ENCODE results near the gene CACYBP.

Gene CACYBP

DNA sequence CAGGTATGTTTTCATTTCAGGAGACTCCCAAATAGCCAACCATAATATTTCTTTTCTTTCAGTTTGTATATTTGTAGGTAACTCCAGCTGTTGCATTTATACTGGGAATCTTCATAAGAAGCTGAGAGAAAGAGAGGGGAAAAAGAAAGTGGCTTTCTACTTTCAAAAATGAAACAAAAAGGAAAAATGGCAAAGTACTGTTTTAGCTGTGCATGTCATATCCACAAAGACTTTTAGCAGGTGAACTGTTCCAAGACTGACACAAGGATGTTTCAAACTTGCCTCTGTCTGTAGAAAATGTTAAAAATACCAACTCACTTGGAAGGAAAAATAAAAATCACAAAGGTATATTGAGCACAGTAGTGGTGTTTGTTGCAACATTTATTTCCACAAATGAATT, 41.9 kb upstream of the CACYBP start:
- H3K4me3 ChIP-seq (ENCODE audit: low read depth, low read length): no peak overlapping the region
- no peak for DNase-seq (ENCODE audit: low read depth)
- TF ChIP-seq, protein P1, sequence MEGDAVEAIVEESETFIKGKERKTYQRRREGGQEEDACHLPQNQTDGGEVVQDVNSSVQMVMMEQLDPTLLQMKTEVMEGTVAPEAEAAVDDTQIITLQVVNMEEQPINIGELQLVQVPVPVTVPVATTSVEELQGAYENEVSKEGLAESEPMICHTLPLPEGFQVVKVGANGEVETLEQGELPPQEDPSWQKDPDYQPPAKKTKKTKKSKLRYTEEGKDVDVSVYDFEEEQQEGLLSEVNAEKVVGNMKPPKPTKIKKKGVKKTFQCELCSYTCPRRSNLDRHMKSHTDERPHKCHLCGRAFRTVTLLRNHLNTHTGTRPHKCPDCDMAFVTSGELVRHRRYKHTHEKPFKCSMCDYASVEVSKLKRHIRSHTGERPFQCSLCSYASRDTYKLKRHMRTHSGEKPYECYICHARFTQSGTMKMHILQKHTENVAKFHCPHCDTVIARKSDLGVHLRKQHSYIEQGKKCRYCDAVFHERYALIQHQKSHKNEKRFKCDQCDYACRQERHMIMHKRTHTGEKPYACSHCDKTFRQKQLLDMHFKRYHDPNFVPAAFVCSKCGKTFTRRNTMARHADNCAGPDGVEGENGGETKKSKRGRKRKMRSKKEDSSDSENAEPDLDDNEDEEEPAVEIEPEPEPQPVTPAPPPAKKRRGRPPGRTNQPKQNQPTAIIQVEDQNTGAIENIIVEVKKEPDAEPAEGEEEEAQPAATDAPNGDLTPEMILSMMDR (IDR thresholded peaks at IDR 0.05; ENCODE audit: insufficient read depth, low read depth, low read length, missing control alignments): no peak

DNA sequence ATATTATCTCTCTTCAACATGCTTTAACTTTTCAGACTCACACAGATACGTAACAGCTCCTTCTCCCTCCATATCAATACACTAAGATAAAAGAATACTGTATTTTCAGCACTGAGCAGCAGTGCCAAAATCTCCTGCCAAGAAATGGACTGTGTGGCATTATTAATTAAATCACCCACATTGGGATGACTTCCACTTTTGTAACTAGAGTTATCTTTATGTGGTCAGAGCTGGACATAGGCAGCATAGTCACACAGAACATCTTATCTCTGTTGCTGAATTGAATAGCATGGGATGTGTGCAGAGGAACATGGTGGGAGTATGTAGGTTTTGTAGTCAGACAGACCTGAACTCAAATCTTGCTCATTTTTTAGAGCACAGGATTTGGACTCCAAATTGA, 41.4 kb upstream of the CACYBP start:
- no peak for DNase-seq (ENCODE audit: low read depth)
- TF ChIP-seq, protein P1 (IDR thresholded peaks at IDR 0.05; ENCODE audit: insufficient read depth, low read depth, low read length, missing control alignments): no peak
- no peak overlapping the region for H3K4me3 ChIP-seq (ENCODE audit: low read depth, low read length)

DNA sequence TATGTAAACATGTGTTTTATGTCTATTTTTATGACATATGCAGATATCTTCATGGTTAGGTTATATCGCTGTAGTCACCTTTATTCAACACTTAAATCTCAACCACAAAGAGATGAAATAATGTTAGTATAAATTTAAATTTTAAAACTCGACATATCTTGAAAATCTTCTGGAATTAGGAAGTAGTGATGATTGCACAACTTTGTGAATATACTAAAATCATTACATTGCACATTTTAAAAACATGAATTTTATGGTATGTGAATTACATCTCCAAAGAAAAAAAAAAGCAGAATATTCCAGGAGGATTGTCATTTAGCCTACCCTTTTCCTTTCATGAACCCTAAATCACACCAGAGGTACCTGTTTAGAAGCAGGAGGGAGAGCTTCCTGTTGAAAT, 39.4 kb upstream of the CACYBP start:
- TF ChIP-seq, protein P1 (IDR thresholded peaks at IDR 0.05; ENCODE audit: insufficient read depth, low read depth, low read length, missing control alignments): no peak
- H3K4me3 ChIP-seq (ENCODE audit: low read depth, low read length): no peak overlapping the region
- DNase-seq (ENCODE audit: low read depth): no peak

DNA sequence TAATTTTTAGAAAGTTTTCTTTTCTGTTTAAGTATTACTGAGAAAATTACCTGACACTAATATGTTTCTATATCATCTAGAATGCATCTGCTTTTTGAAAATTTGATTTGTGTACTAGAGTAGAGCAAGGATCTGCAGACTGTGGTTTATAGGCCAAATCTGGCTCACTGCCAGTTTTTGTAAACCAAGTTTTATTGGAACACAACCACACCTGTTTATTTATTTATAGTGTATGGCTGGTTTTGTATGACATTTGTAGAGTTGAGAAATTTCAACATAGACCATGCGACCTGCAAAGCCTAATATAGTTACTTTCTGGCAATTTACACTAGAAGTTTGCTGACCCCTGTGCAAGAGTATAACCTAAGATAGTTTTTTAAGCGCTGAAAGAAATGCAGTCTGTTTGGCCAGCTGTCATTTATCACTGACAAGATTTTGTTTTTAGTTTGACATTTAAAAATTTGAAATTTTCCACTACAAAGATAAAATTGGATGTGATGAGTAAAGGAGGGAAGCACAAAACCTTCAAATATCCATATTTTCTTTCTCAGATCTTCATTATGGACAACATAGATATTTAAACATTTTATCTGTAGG, 36.1 kb upstream of the CACYBP start:
- H3K4me3 ChIP-seq (ENCODE audit: low read depth, low read length): no peak overlapping the region
- TF ChIP-seq, protein P1 (IDR thresholded peaks at IDR 0.05; ENCODE audit: insufficient read depth, low read depth, low read length, missing control alignments): no peak
- DNase-seq (ENCODE audit: low read depth): no peak

DNA sequence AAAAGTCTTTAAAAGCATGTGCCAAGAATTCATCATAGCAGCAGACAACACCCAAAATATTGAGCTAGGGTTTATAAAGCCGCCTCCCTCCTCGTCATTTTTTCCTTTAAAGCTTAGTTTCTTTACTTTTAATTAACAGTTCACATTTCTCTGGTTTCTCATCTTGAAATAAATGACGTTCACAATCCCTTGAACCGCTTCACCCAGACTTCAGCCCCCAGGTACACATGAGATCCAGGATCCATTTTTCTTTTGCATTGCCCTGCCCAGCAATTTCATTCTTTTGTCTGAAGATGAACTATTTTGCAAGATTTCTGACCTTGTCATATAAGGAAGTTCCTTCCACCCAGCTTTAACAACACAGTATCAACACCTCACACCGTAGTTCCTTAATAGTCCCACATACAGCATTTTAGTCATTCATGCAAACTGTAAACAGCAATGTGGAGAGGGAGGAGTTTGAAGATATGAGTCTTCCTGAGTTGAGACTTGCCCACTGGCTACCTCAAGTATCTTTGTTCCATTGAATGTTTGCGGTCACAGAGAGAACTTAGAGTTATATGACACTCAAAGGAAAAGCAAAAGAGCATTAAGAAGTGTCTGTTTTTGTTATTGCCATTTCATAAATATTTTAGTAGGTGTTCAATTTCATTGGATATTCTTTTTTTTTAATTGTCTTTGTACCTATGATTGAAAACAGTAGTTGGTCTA, 35.3 kb upstream of the CACYBP start:
- TF ChIP-seq, protein P1 (IDR thresholded peaks at IDR 0.05; ENCODE audit: insufficient read depth, low read depth, low read length, missing control alignments): no peak
- no peak overlapping the region for H3K4me3 ChIP-seq (ENCODE audit: low read depth, low read length)
- DNase-seq (ENCODE audit: low read depth): peak; percentile 29

DNA sequence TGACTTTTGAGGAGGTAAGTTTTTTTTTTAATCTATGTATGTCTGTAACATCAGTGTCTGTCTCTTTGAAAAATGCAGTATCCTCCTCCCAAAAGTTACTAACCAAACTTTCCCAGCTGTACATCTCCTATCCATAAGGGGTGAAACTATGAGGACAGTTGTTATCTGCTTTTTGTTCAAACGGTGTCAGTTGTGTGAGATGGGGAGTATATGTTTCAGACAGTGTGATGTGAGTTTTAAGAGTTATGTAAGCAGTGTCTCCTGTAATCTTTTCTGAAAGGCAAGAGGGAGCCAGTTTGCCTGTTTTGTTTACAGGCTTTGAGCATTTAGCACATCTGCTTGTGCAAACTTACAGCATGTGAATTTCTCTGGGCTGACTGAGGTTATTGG, 34.8 kb upstream of the CACYBP start:
- DNase-seq (ENCODE audit: low read depth): no peak
- TF ChIP-seq, protein P1 (IDR thresholded peaks at IDR 0.05; ENCODE audit: insufficient read depth, low read depth, low read length, missing control alignments): no peak
- no peak overlapping the region for H3K4me3 ChIP-seq (ENCODE audit: low read depth, low read length)
